Breast epithelium (tissue), 3 donors: ENCODE measurements around the gene RPS6KL1.
A peak's percentile ranks its signal among the peaks of the same experiment; 100 is the strongest.

Experiments
- CTCF ChIP-seq, 3 donors: fragments of 450-650 bp; IDR thresholded peaks; one replicate each; pipeline ENCODE4 v1.5.1; 2016 to 2017; ENCODE audit warnings: antibody characterized with exemption in 3 of 3, mild to moderate bottlenecking in 3 of 3, moderate library complexity in 3 of 3
- POLR2A ChIP-seq: fragments of 450-650 bp; IDR thresholded peaks from one replicate; pipeline ENCODE4 v1.6.1; 2016; ENCODE audit warnings: antibody characterized with exemption, mild to moderate bottlenecking, moderate library complexity
- POLR2AphosphoS5 ChIP-seq, 3 donors: sonication (generic); formaldehyde crosslinking; IDR thresholded peaks; one replicate each; pipeline ENCODE4 v1.6.1; 2017; ENCODE audit warnings: antibody characterized with exemption in 3 of 3

GRCh38 chr14:74955229-74956026, 32.4 kb upstream of the RPS6KL1 start, which contains the start of gene PGF:
- TF ChIP-seq POLR2AphosphoS5 (IDR thresholded peaks at IDR 0.05): peak in 1 of 3 donors; percentile 28
- TF ChIP-seq POLR2A: no peak
- no peak for TF ChIP-seq CTCF (IDR thresholded peaks at IDR 0.05)
